Mesenteric fat pad (tissue), 1 donor: Measurements from ENCODE around the gene NPLOC4. TPM values are rescaled to one million over a fixed set of nuclear protein-coding genes. Genes with fewer than 3 reads are reported as not detected.

ENCODE experiments used
- DNase-seq: peaks from one replicate; pipeline ENCODE4 v3.0.0-alpha.2; 2020; ENCODE audit warnings: low spot score
- total RNA-seq: library from RNA; stranded (reverse); fragmentation: NEBNext Ultra II Directional; extraction: Animal tissue kit (Norgen Biotek cat#: 25700); gene quantifications from one replicate; pipeline ENCODE4 v1.2.1, GENCODE V29; 2021
- donor health status: DM: yes; HTN: yes; CAD: no.

The NPLOC4 gene
- total RNA-seq, 1 donor from 2014 or later = 129 TPM

- no peak for DNase-seq
Observed at GRCh38 chr17:81520021-81520901, 116.7 kb downstream of the NPLOC4 start.

- DNase-seq = no peak
Observed at GRCh38 chr17:81519284-81520020, 117.5 kb downstream of the NPLOC4 start.

GRCh38 chr17:81518785-81519283 lies 118.1 kb downstream of the NPLOC4 start:
- no peak for DNase-seq

- DNase-seq = no peak
Observed at GRCh38 chr17:81518113-81518784, 118.7 kb downstream of the NPLOC4 start.

- DNase-seq = no peak
Observed at GRCh38 chr17:81517339-81518112, 119.4 kb downstream of the NPLOC4 start.

- DNase-seq = no peak
Observed at GRCh38 chr17:81517009-81517338, 119.9 kb downstream of the NPLOC4 start.

- no peak for DNase-seq
Observed at GRCh38 chr17:81516439-81516838, 120.5 kb downstream of the NPLOC4 start.

- no peak for DNase-seq
Observed at GRCh38 chr17:81515530-81516041, 121.3 kb downstream of the NPLOC4 start.

- no peak for DNase-seq
Observed at GRCh38 chr17:81514739-81515529, 122.0 kb downstream of the NPLOC4 start.

GRCh38 chr17:81514489-81514738 lies 122.5 kb downstream of the NPLOC4 start:
- no peak for DNase-seq

- no peak for DNase-seq
Observed at GRCh38 chr17:81513753-81514488, 123.0 kb downstream of the NPLOC4 start.

- DNase-seq = no peak
Observed at GRCh38 chr17:81513372-81513752, 123.5 kb downstream of the NPLOC4 start.

- peak; percentile 99 for DNase-seq
Observed at GRCh38 chr17:81512562-81513371, 124.1 kb downstream of the NPLOC4 start, which contains the start of gene ACTG1. Gene ACTG1 (minus strand): TSS chr17:81512799. CDS start chr17:81512354, 445 bp downstream.

- no peak for DNase-seq
Observed at GRCh38 chr17:81511804-81512561, 124.9 kb downstream of the NPLOC4 start.

GRCh38 chr17:81511554-81511803 lies 125.4 kb downstream of the NPLOC4 start:
- DNase-seq = no peak

GRCh38 chr17:81510785-81511553 lies 125.9 kb downstream of the NPLOC4 start:
- no peak for DNase-seq
